Esophagus muscularis mucosa (tissue), 3 donors: ENCODE measurements around the gene MORC2.

Experiments
- CTCF ChIP-seq, 3 experiments: fragments of 200-600 bp in 2 of 3; fragments of 450-650 bp in 1 of 3; sonication (generic) in 2 of 3; IDR thresholded peaks; one replicate each; pipeline ENCODE4 v1.5.1; 2017 to 2019; ENCODE audit warnings: antibody characterized with exemption in 3 of 3, mild to moderate bottlenecking in 2 of 3, moderate library complexity in 1 of 3
- POLR2A ChIP-seq: fragments of 450-650 bp; IDR thresholded peaks from one replicate; pipeline ENCODE4 v1.6.1; 2017; ENCODE audit warnings: antibody characterized with exemption, moderate library complexity, mild to moderate bottlenecking, low read depth

DNA sequence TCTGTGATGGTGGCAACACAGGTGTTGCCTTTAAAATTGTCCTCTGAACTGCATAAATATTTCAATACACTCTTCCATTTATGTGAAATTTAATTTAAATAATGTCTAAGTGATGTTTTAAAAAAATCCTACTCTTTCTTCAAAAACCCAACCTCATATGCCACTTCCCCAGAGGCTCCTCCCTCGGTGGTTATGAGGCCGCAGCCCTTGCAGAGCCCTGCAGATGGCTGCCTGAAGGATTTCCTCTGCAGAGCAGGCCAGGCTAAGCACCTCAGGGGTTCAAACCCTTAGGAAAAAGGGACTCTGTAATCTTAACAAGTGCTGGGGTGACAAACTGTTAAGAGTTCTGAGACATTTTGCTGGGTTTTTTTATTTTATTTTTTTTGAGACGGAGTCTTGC is 25.2 kb downstream of the MORC2 start:
- TF ChIP-seq CTCF (IDR thresholded peaks at IDR 0.05) (no peak), POLR2A (no peak)
